ENCODE measurements around the gene IL34. TPM values are rescaled to one million over a fixed set of nuclear protein-coding genes. Genes with fewer than 3 reads are reported as not detected.

Gene IL34
- total and polyA plus RNA-seq, 2 experiments from 2014 or later, result 4.3 to 6.6 TPM

GRCh38 chr16:70605283-70605657 lies 41.1 kb upstream of the IL34 start:
- Mint-ChIP-seq H3K36me3 (ENCODE audit: low read depth) (no peaks in the 10 kb centered on the region; the same call in 2 of the 3 replicates), H3K27ac (no peak overlapping the region)
- no peaks in the 10 kb centered on the region for H3K79me2 ChIP-seq (replicated peaks; ENCODE audit: insufficient read depth)

More at GRCh38 chr16:70605283-70605657, 41.1 kb upstream of the IL34 start:
- TF ChIP-seq REST (IDR thresholded peaks at IDR 0.05; ENCODE audit: unreplicated experiment), result no peak
- TF ChIP-seq ZNF462 (CRISPR knock-in tag; IDR thresholded peaks at IDR 0.05), result no peak
- Mint-ChIP-seq H3K4me1 (peaks cover 3% of the 10 kb centered on the region), H3K4me3 (no peak overlapping the region), H3K27me3 (ENCODE audit: insufficient read depth, low read depth, poor library complexity) (peaks cover 12% of the 10 kb centered on the region), H3K9me3 (no peaks in the 10 kb centered on the region; the same call in 2 of the 3 replicates)
- Histone ChIP-seq H3K36me3 (ENCODE audit: insufficient read depth) (no peaks in the 10 kb centered on the region), H3K4me1 (ENCODE audit: insufficient read depth) (peaks cover under 1% of the 10 kb centered on the region; the same call in 1 of the 2 replicates), H3K4me2 (no peak overlapping the region), H3K4me3 (no peak overlapping the region), H3K27ac (ENCODE audit: low read depth) (no peak overlapping the region), H3F3A (replicated peaks; ENCODE audit: low read depth) (peaks cover 2% of the 10 kb centered on the region; the same call in 1 of the 2 replicates), H3K27me3 (ENCODE audit: insufficient read depth) (0 out of 2 replicates have a peak, but pooled peaks cover 14% of the 10 kb centered on the region), H3K9me2 (ENCODE audit: insufficient read depth) (no peaks in the 10 kb centered on the region), H4K20me1 (replicated peaks; ENCODE audit: insufficient read depth) (0 out of 2 replicates have a peak, but pooled peaks cover 1% of the 10 kb centered on the region), H2AFZ (no peak overlapping the region)
- ATAC-seq (no peak), DNase-seq (ENCODE audit: low spot score) (no peak)

Measured in GM23338 (cell line).